HEK293 (cell line): ENCODE data around the gene FBXL15.
A peak's percentile ranks its signal among the peaks of the same experiment; 100 is the strongest.

Source experiments
- BCL11B ChIP-seq: fragments of 450-650 bp; formaldehyde crosslinking; IDR thresholded peaks from 2 replicates; pipeline ENCODE4 v1.5.1; 2016; ENCODE audit warnings: low read depth, missing biosample characterization, missing genetic modification characterization
- FEZF1 ChIP-seq: fragments of 450-650 bp; formaldehyde crosslinking; IDR thresholded peaks from 2 replicates; pipeline ENCODE4 v1.5.1; 2016; ENCODE audit warnings: missing biosample characterization, missing genetic modification characterization
- KLF8 ChIP-seq: fragments of 450-650 bp; formaldehyde crosslinking; IDR thresholded peaks from 2 replicates; pipeline ENCODE4 v1.5.1; 2016; ENCODE audit warnings: missing biosample characterization, missing genetic modification characterization
- MZF1 ChIP-seq: fragments of 450-650 bp; formaldehyde crosslinking; IDR thresholded peaks from 2 replicates; pipeline ENCODE4 v1.5.1; 2017; ENCODE audit warnings: missing biosample characterization, missing genetic modification characterization, borderline replicate concordance
- SALL2 ChIP-seq: fragments of 450-650 bp; formaldehyde crosslinking; IDR thresholded peaks from 2 replicates; pipeline ENCODE4 v1.5.0; 2017; ENCODE audit warnings: missing biosample characterization, mild to moderate bottlenecking, missing genetic modification characterization, borderline replicate concordance
- SETDB1 ChIP-seq: IDR thresholded peaks from one replicate; pipeline ENCODE4 v1.6.1; 2017; ENCODE audit warnings: mild to moderate bottlenecking, low read length, moderate library complexity, mixed read lengths; ENCODE audit not compliant: insufficient read length
- SP2 ChIP-seq: fragments of 450-650 bp; formaldehyde crosslinking; IDR thresholded peaks from 2 replicates; pipeline ENCODE4 v1.5.1; 2016; ENCODE audit warnings: missing biosample characterization, missing genetic modification characterization
- SP7 ChIP-seq: fragments of 450-650 bp; formaldehyde crosslinking; IDR thresholded peaks from 2 replicates; pipeline ENCODE4 v1.5.1; 2016; ENCODE audit warnings: missing biosample characterization, missing genetic modification characterization
- ZEB2 ChIP-seq: fragments of 450-650 bp; formaldehyde crosslinking; IDR thresholded peaks from 2 replicates; pipeline ENCODE4 v1.5.1; 2016; ENCODE audit warnings: missing biosample characterization, missing genetic modification characterization
- ZFP69B ChIP-seq: fragments of 450-650 bp; formaldehyde crosslinking; IDR thresholded peaks from 2 replicates; pipeline ENCODE4 v1.5.1; 2016; ENCODE audit warnings: missing biosample characterization, missing genetic modification characterization
- ZNF16 ChIP-seq: fragments of 450-650 bp; formaldehyde crosslinking; IDR thresholded peaks from 2 replicates; pipeline ENCODE4 v1.5.1; 2016; ENCODE audit warnings: low read depth, missing biosample characterization, missing genetic modification characterization
- ZNF174 ChIP-seq: fragments of 450-650 bp; formaldehyde crosslinking; IDR thresholded peaks from 2 replicates; pipeline ENCODE4 v1.5.0; 2017; ENCODE audit warnings: missing biosample characterization, mild to moderate bottlenecking, missing genetic modification characterization
- ZNF239 ChIP-seq: fragments of 450-650 bp; formaldehyde crosslinking; IDR thresholded peaks from 2 replicates; pipeline ENCODE4 v1.5.1; 2016; ENCODE audit warnings: missing biosample characterization, missing genetic modification characterization
- ZNF248 ChIP-seq: fragments of 450-650 bp; formaldehyde crosslinking; IDR thresholded peaks from 2 replicates; pipeline ENCODE4 v1.5.1; 2017; ENCODE audit warnings: missing biosample characterization, missing genetic modification characterization
- ZNF26 ChIP-seq: fragments of 450-650 bp; formaldehyde crosslinking; IDR thresholded peaks from 2 replicates; pipeline ENCODE4 v1.5.1; 2016; ENCODE audit warnings: missing biosample characterization, missing genetic modification characterization
- ZNF280D ChIP-seq: fragments of 450-650 bp; formaldehyde crosslinking; IDR thresholded peaks from 2 replicates; pipeline ENCODE4 v1.5.1; 2016; ENCODE audit warnings: missing biosample characterization, missing genetic modification characterization
- ZNF362 ChIP-seq: fragments of 450-650 bp; formaldehyde crosslinking; IDR thresholded peaks from 2 replicates; pipeline ENCODE4 v1.5.1; 2016; ENCODE audit warnings: missing biosample characterization, missing genetic modification characterization
- ZNF366 ChIP-seq: fragments of 450-650 bp; formaldehyde crosslinking; conservative IDR thresholded peaks from 2 replicates; pipeline ENCODE4 v1.5.1; 2016; ENCODE audit warnings: missing biosample characterization, missing genetic modification characterization
- ZNF394 ChIP-seq: fragments of 450-650 bp; formaldehyde crosslinking; IDR thresholded peaks from 2 replicates; pipeline ENCODE4 v1.5.1; 2016; ENCODE audit warnings: missing biosample characterization, missing genetic modification characterization, mild to moderate bottlenecking, moderate library complexity, borderline replicate concordance
- ZNF416 ChIP-seq: fragments of 450-650 bp; formaldehyde crosslinking; IDR thresholded peaks from 2 replicates; pipeline ENCODE4 v1.5.1; 2016; ENCODE audit warnings: missing biosample characterization, missing genetic modification characterization
- ZNF433 ChIP-seq: fragments of 450-650 bp; formaldehyde crosslinking; IDR thresholded peaks from 2 replicates; pipeline ENCODE4 v1.5.1; 2016; ENCODE audit warnings: missing biosample characterization, missing genetic modification characterization, low read depth
- ZNF473 ChIP-seq: fragments of 450-650 bp; formaldehyde crosslinking; IDR thresholded peaks from 2 replicates; pipeline ENCODE4 v1.5.1; 2017; ENCODE audit warnings: missing biosample characterization, missing genetic modification characterization
- ZNF488 ChIP-seq: fragments of 450-650 bp; formaldehyde crosslinking; IDR thresholded peaks from 2 replicates; pipeline ENCODE4 v1.5.1; 2016; ENCODE audit warnings: missing biosample characterization, missing genetic modification characterization
- ZNF513 ChIP-seq: fragments of 450-650 bp; IDR thresholded peaks from 2 replicates; pipeline ENCODE4 v1.5.1; 2018; ENCODE audit warnings: missing biosample characterization, missing genetic modification characterization
- ZNF514 ChIP-seq: fragments of 450-650 bp; formaldehyde crosslinking; IDR thresholded peaks from 2 replicates; pipeline ENCODE4 v1.5.1; 2016; ENCODE audit warnings: missing biosample characterization, missing genetic modification characterization
- ZNF544 ChIP-seq: fragments of 450-650 bp; formaldehyde crosslinking; IDR thresholded peaks from 2 replicates; pipeline ENCODE4 v1.5.0; 2017; ENCODE audit warnings: missing biosample characterization, missing genetic modification characterization
- ZNF560 ChIP-seq: fragments of 450-650 bp; formaldehyde crosslinking; IDR thresholded peaks from 2 replicates; pipeline ENCODE4 v1.5.1; 2017; ENCODE audit warnings: missing biosample characterization, missing genetic modification characterization, borderline replicate concordance
- ZNF776 ChIP-seq: fragments of 450-650 bp; formaldehyde crosslinking; IDR thresholded peaks from 2 replicates; pipeline ENCODE4 v1.5.0; 2017; ENCODE audit warnings: missing biosample characterization, missing genetic modification characterization, borderline replicate concordance
- ZNF785 ChIP-seq: fragments of 450-650 bp; formaldehyde crosslinking; IDR thresholded peaks from 2 replicates; pipeline ENCODE4 v1.5.1; 2016; ENCODE audit warnings: missing biosample characterization, missing genetic modification characterization
- ZSCAN23 ChIP-seq: fragments of 450-650 bp; formaldehyde crosslinking; IDR thresholded peaks from 2 replicates; pipeline ENCODE4 v1.5.1; 2016; ENCODE audit warnings: missing biosample characterization, missing genetic modification characterization

Gene FBXL15

GRCh38 chr10:102399217-102400021, 21.2 kb upstream of the FBXL15 start (continued):
- TF ChIP-seq ZNF280D (no peak), ZNF26 (tag by site-specific recombination) (no peak), ZNF366 (tag by site-specific recombination) (no peak), ZNF514 (tag by site-specific recombination) (no peak), ZNF416 (tag by site-specific recombination) (no peak), ZNF362 (no peak), MZF1 (tag by site-specific recombination) (no peak), ZNF239 (tag by site-specific recombination) (no peak), ZFP69B (tag by site-specific recombination) (peak; percentile 72; the same call in 1 of the 2 replicates), ZNF433 (tag by site-specific recombination) (no peak), ZNF16 (tag by site-specific recombination) (no peak), SALL2 (no peak), ZNF513 (tag by site-specific recombination) (no peak), ZNF544 (no peak), ZNF488 (tag by site-specific recombination) (no peak), ZNF560 (tag by site-specific recombination) (no peak), ZNF785 (tag by site-specific recombination) (0 out of 2 replicates have a peak, but pooled peaks have one; percentile 55), ZNF776 (tag by site-specific recombination) (no peak), SETDB1 (no peak), ZSCAN23 (no peak), KLF8 (tag by site-specific recombination) (peak; percentile 92; the same call in 1 of the 2 replicates), ZNF394 (tag by site-specific recombination) (peak; percentile 66; the same call in 1 of the 2 replicates), BCL11B (tag by site-specific recombination) (peak; percentile 89; the same call in 1 of the 2 replicates), SP2 (tag by site-specific recombination) (peak; percentile 74), FEZF1 (tag by site-specific recombination) (no peak; the same call in 1 of the 2 replicates), ZEB2 (peak; percentile 97), SP7 (peak; percentile 90), ZNF473 (tag by site-specific recombination) (no peak), ZNF174 (tag by site-specific recombination) (no peak), ZNF248 (no peak)
